GM12891 (cell line): ENCODE measurements around the gene GPR183.

Experiments
- PAX5 ChIP-seq: IDR thresholded peaks from 2 replicates; pipeline ENCODE4 v1.6.1; 2011; ENCODE audit warnings: low read length, moderate library complexity, mild to moderate bottlenecking; ENCODE audit not compliant: insufficient read depth, severe bottlenecking
- POLR2A ChIP-seq: IDR thresholded peaks from 2 replicates; pipeline ENCODE4 v1.6.1; 2011; ENCODE audit warnings: low read depth, low read length, control low read depth
- POLR2AphosphoS5 ChIP-seq: IDR thresholded peaks from 2 replicates; pipeline ENCODE4 v1.6.1; 2011; ENCODE audit warnings: low read depth, low read length, control low read depth
- POU2F2 ChIP-seq: IDR thresholded peaks from 2 replicates; pipeline ENCODE4 v1.6.1; 2011; ENCODE audit warnings: low read depth, mild to moderate bottlenecking, control low read depth, low read length, moderate library complexity
- SPI1 ChIP-seq: IDR thresholded peaks from 2 replicates; pipeline ENCODE4 v1.6.1; 2011; ENCODE audit warnings: low read depth, low read length, control low read depth
- TAF1 ChIP-seq: IDR thresholded peaks from 2 replicates; pipeline ENCODE4 v1.6.1; 2011; ENCODE audit warnings: low read depth, low read length, control low read depth

- TF ChIP-seq TAF1 = no peak
- no peak for TF ChIP-seq POLR2A
- no peak for TF ChIP-seq POLR2AphosphoS5
- TF ChIP-seq PAX5 = no peak
- TF ChIP-seq SPI1 = no peak
- TF ChIP-seq POU2F2 = no peak
Measured at GRCh38 chr13:99347335-99347878, 40.2 kb upstream of the GPR183 start.
